ENCODE data around the gene PEMT.
A peak's percentile ranks its signal among the peaks of the same experiment; 100 is the strongest.

Gene PEMT

GRCh38 chr17:17499402-17500145 is 91.9 kb downstream of the PEMT start:
- H3K4me2 ChIP-seq: peak overlapping the region; percentile 30; the same call in 1 of the 2 replicates
- H3K9me3 ChIP-seq: no peaks in the 10 kb centered on the region
- no peak overlapping the region for H3K9ac ChIP-seq
- H3K27ac ChIP-seq: no peak overlapping the region
- H3K4me1 ChIP-seq: peaks cover 64% of the 10 kb centered on the region
- H3K4me3 ChIP-seq: no peak overlapping the region
- H4K20me1 ChIP-seq: peaks cover 10% of the 10 kb centered on the region; the same call in 1 of the 2 replicates
- H3K27me3 ChIP-seq: peaks cover 18% of the 10 kb centered on the region
- TF ChIP-seq Cebpa-rat (IDR thresholded peaks at IDR 0.05): no peak
- no peaks in the 10 kb centered on the region for H3K36me3 ChIP-seq

GRCh38 chr17:17498606-17499301 is 92.8 kb downstream of the PEMT start:
- Histone ChIP-seq H3K4me3 (no peak overlapping the region), H3K36me3 (no peaks in the 10 kb centered on the region), H3K4me2 (no peak overlapping the region), H4K20me1 (peaks cover 18% of the 10 kb centered on the region), H3K27me3 (peaks cover 20% of the 10 kb centered on the region), H3K27ac (no peak overlapping the region), H3K4me1 (peaks cover 64% of the 10 kb centered on the region), H3K9ac (no peak overlapping the region), H3K9me3 (no peaks in the 10 kb centered on the region)
- TF ChIP-seq Cebpa-rat (IDR thresholded peaks at IDR 0.05): no peak

GRCh38 chr17:17497845-17498520 is 93.5 kb downstream of the PEMT start:
- no peak for TF ChIP-seq Cebpa-rat (IDR thresholded peaks at IDR 0.05)
- H3K27ac ChIP-seq: no peak overlapping the region
- H3K9ac ChIP-seq: no peak overlapping the region
- H3K9me3 ChIP-seq: no peaks in the 10 kb centered on the region
- no peak overlapping the region for H3K4me2 ChIP-seq
- H3K36me3 ChIP-seq: peaks cover under 1% of the 10 kb centered on the region; the same call in 1 of the 2 replicates
- peaks cover 64% of the 10 kb centered on the region for H3K4me1 ChIP-seq
- H4K20me1 ChIP-seq: peaks cover 26% of the 10 kb centered on the region
- peaks cover 20% of the 10 kb centered on the region for H3K27me3 ChIP-seq
- H3K4me3 ChIP-seq: no peak overlapping the region

- TF ChIP-seq Cebpa-rat (IDR thresholded peaks at IDR 0.05): no peak
- Histone ChIP-seq H4K20me1 (peaks cover 33% of the 10 kb centered on the region), H3K4me3 (peak overlapping the region; percentile 77), H3K4me2 (peak overlapping the region; percentile 100), H3K27ac (0 out of 2 replicates have a peak overlapping the region, but pooled peaks have one; percentile 75), H3K9me3 (no peaks in the 10 kb centered on the region), H3K4me1 (peaks cover 64% of the 10 kb centered on the region), H3K9ac (no peak overlapping the region), H3K27me3 (peaks cover 20% of the 10 kb centered on the region), H3K36me3 (peaks cover 7% of the 10 kb centered on the region; the same call in 1 of the 2 replicates)
These were observed 94.3 kb downstream of the PEMT start for GRCh38 chr17:17497065-17497844.

GRCh38 chr17:17496189-17497064 is 95.1 kb downstream of the PEMT start, which contains the start of gene RASD1:
Gene RASD1 (minus strand): TSS chr17:17496395. CDS start chr17:17496181, 214 bp downstream.
- peaks cover 41% of the 10 kb centered on the region for H4K20me1 ChIP-seq
- no peak for TF ChIP-seq Cebpa-rat (IDR thresholded peaks at IDR 0.05)
- H3K4me1 ChIP-seq: peaks cover 72% of the 10 kb centered on the region
- H3K4me3 ChIP-seq: peak within 1 kb of the TSS; percentile 77
- H3K9ac ChIP-seq: peak within 1 kb of the TSS; percentile 82
- H3K27ac ChIP-seq: peak within 1 kb of the TSS; percentile 75
- peak within 1 kb of the TSS; percentile 100 for H3K4me2 ChIP-seq
- H3K27me3 ChIP-seq: peaks cover 20% of the 10 kb centered on the region
- H3K36me3 ChIP-seq: peaks cover 12% of the 10 kb centered on the region; the same call in 1 of the 2 replicates
- H3K9me3 ChIP-seq: no peaks in the 10 kb centered on the region

- Histone ChIP-seq H3K27me3 (peaks cover 20% of the 10 kb centered on the region), H3K4me2 (peak overlapping the region; percentile 100), H3K9ac (peak overlapping the region; percentile 82), H3K4me1 (peaks cover 80% of the 10 kb centered on the region), H3K36me3 (peaks cover 12% of the 10 kb centered on the region; the same call in 1 of the 2 replicates), H3K4me3 (peak overlapping the region; percentile 77), H3K9me3 (no peaks in the 10 kb centered on the region), H4K20me1 (peaks cover 49% of the 10 kb centered on the region), H3K27ac (peak overlapping the region; percentile 75)
- no peak for TF ChIP-seq Cebpa-rat (IDR thresholded peaks at IDR 0.05)
These were observed 95.8 kb downstream of the PEMT start for GRCh38 chr17:17495536-17496188.

- H3K4me3 ChIP-seq: peak overlapping the region; percentile 77
- H3K27ac ChIP-seq: peak overlapping the region; percentile 67; the same call in 1 of the 2 replicates
- H3K36me3 ChIP-seq: peaks cover 12% of the 10 kb centered on the region; the same call in 1 of the 2 replicates
- no peaks in the 10 kb centered on the region for H3K9me3 ChIP-seq
- peak overlapping the region; percentile 82 for H3K9ac ChIP-seq
- TF ChIP-seq Cebpa-rat (IDR thresholded peaks at IDR 0.05): no peak
- H4K20me1 ChIP-seq: peaks cover 52% of the 10 kb centered on the region
- H3K4me2 ChIP-seq: peak overlapping the region; percentile 100
- H3K27me3 ChIP-seq: peaks cover 20% of the 10 kb centered on the region
- peaks cover 86% of the 10 kb centered on the region for H3K4me1 ChIP-seq
These were observed 96.5 kb downstream of the PEMT start for GRCh38 chr17:17494870-17495535.

All from BLaER1 (cell line).